SK-N-SH (cell line): ENCODE results near the gene ASIC2.

Experiments
- CTCF ChIP-seq: fragments of 200-600 bp; sonication (generic); IDR thresholded peaks from 2 replicates; pipeline ENCODE4 v1.6.1; 2017; ENCODE audit warnings: antibody characterized with exemption, mild to moderate bottlenecking, moderate library complexity
- EZH2phosphoT487 ChIP-seq: fragments of 200-600 bp; sonication (generic); IDR thresholded peaks from 2 replicates; pipeline ENCODE4 v1.6.1; 2017; ENCODE audit warnings: low read depth, mixed run types, mild to moderate bottlenecking, antibody characterized with exemption, moderate library complexity, borderline replicate concordance
- FOXJ3 ChIP-seq: sonication (generic); formaldehyde crosslinking; IDR thresholded peaks from 2 replicates; pipeline ENCODE4 v1.5.1; 2020; ENCODE audit warnings: mild to moderate bottlenecking, missing genetic modification reagents
- FOXM1 ChIP-seq: IDR thresholded peaks from 2 replicates; pipeline ENCODE4 v1.4.0; 2012; ENCODE audit warnings: low read depth, mild to moderate bottlenecking
- GABPA ChIP-seq: IDR thresholded peaks from 2 replicates; pipeline ENCODE4 v1.4.0; 2012; ENCODE audit warnings: low read depth, mild to moderate bottlenecking
- JUND ChIP-seq: IDR thresholded peaks from 2 replicates; pipeline ENCODE4 v1.4.0; 2012
- MAX ChIP-seq: IDR thresholded peaks from 2 replicates; pipeline ENCODE4 v1.4.0; 2012; ENCODE audit warnings: low read depth
- POLR2AphosphoS5 ChIP-seq: IDR thresholded peaks from 2 replicates; pipeline ENCODE4 v1.6.1; 2012; ENCODE audit warnings: low read depth, low read length
- RCOR1 ChIP-seq: fragments of 150-350 bp; IDR thresholded peaks from 2 replicates; pipeline ENCODE4 v1.6.1; 2017; ENCODE audit warnings: antibody characterized with exemption, low read length
- RFX5 ChIP-seq: IDR thresholded peaks from 2 replicates; pipeline ENCODE4 v1.6.1; 2012; ENCODE audit warnings: mild to moderate bottlenecking, improper control_type of control experiment, low read length
- USF1 ChIP-seq: IDR thresholded peaks from 2 replicates; pipeline ENCODE4 v1.4.0; 2012; ENCODE audit warnings: low read depth, borderline replicate concordance
- USF2 ChIP-seq: fragments of 150-350 bp; IDR thresholded peaks from 2 replicates; pipeline ENCODE4 v1.6.1; 2017; ENCODE audit warnings: antibody characterized with exemption, low read length, low read depth, borderline replicate concordance
- YY1 ChIP-seq: IDR thresholded peaks from 2 replicates; pipeline ENCODE4 v1.4.0; 2012; ENCODE audit warnings: low read depth, mild to moderate bottlenecking

GRCh38 chr17:33233811-33234177, 59.3 kb downstream of the ASIC2 start:
- no peak for TF ChIP-seq CTCF
- TF ChIP-seq MAX: no peak
- no peak for TF ChIP-seq USF2
- TF ChIP-seq YY1: no peak
- no peak for TF ChIP-seq USF1
- no peak for TF ChIP-seq RCOR1
- no peak for TF ChIP-seq RFX5
- no peak for TF ChIP-seq FOXJ3 (CRISPR knock-in tag)
- no peak for TF ChIP-seq GABPA
- TF ChIP-seq POLR2AphosphoS5: no peak
- no peak for TF ChIP-seq JUND
- TF ChIP-seq FOXM1: no peak
- TF ChIP-seq EZH2phosphoT487: no peak
